Omental fat pad (tissue), 4 donors: Measurements from ENCODE around the gene CSNK1G2. TPM values are rescaled to one million over a fixed set of nuclear protein-coding genes. Genes with fewer than 3 reads are reported as not detected.

Experiments used
- ATAC-seq: fragments of 150-250 bp; one replicate; pipeline ENCODE4 v1.9.1; 2016; ENCODE audit warnings: mild to moderate bottlenecking, moderate library complexity; ENCODE audit not compliant: low FRiP score
- DNase-seq: peaks from one replicate; pipeline ENCODE4 v3.0.0-alpha.2; 2019; ENCODE audit warnings: low spot score
- CTCF ChIP-seq, 3 donors: fragments of 450-650 bp; IDR thresholded peaks; one replicate each; pipeline ENCODE4 v1.5.1; 2016 to 2017; ENCODE audit warnings: antibody characterized with exemption in 3 of 3, mild to moderate bottlenecking in 3 of 3, moderate library complexity in 2 of 3
- total RNA-seq, 4 donors: library from RNA; depleted of rRNA; stranded (reverse); fragments of >200 nt; gene quantifications; one replicate each; pipeline ENCODE4 v1.1.0, GENCODE V29; 2016

The CSNK1G2 gene
- total RNA-seq, 4 donors from 2014 or later: 49.3 to 76.6 (median 52.3) TPM

GRCh38 chr19:1923319-1923718 lies 17.7 kb upstream of the CSNK1G2 start:
- ATAC-seq (no peak), DNase-seq (no peak)
- TF ChIP-seq CTCF (IDR thresholded peaks at IDR 0.05): no peak

- TF ChIP-seq CTCF (IDR thresholded peaks at IDR 0.05): no peak
- no peak for DNase-seq
- ATAC-seq: no peak
Measured at GRCh38 chr19:1924320-1924961, 16.5 kb upstream of the CSNK1G2 start.

GRCh38 chr19:1925544-1925943 lies 15.4 kb upstream of the CSNK1G2 start:
- ATAC-seq (no peak), DNase-seq (no peak)
- TF ChIP-seq CTCF (IDR thresholded peaks at IDR 0.05): no peak

GRCh38 chr19:1929021-1929742 lies 11.8 kb upstream of the CSNK1G2 start:
- TF ChIP-seq CTCF (IDR thresholded peaks at IDR 0.05): peak in 1 of 3 donors; percentile 55
- DNase-seq (peak; percentile 65), ATAC-seq (peak; percentile 51)

- DNase-seq (no peak), ATAC-seq (no peak)
- no peak for TF ChIP-seq CTCF (IDR thresholded peaks at IDR 0.05)
Measured at GRCh38 chr19:1931445-1931844, 9.5 kb upstream of the CSNK1G2 start.

GRCh38 chr19:1932395-1932794 lies 8.6 kb upstream of the CSNK1G2 start:
- TF ChIP-seq CTCF (IDR thresholded peaks at IDR 0.05): no peak
- no peak for ATAC-seq
- DNase-seq: no peak

GRCh38 chr19:1933244-1933643 lies 7.7 kb upstream of the CSNK1G2 start:
- ATAC-seq (no peak), DNase-seq (no peak)
- no peak for TF ChIP-seq CTCF (IDR thresholded peaks at IDR 0.05)
